CD4-positive, alpha-beta T cell treated with Interleukin-4 for 1 hour (primary cell): Measurements from ENCODE around the gene PTPRR.
"Not testable (repeated sequence)": the region's sequence is repeated elsewhere in the genome, so short reads cannot be mapped to it uniquely, and the experiment has no call there.

Experiments used
- DNase-seq, 2 donors: peaks; one replicate each; pipeline ENCODE4 v3.0.0-alpha.2; 2020 to 2022

The PTPRR gene

DNA sequence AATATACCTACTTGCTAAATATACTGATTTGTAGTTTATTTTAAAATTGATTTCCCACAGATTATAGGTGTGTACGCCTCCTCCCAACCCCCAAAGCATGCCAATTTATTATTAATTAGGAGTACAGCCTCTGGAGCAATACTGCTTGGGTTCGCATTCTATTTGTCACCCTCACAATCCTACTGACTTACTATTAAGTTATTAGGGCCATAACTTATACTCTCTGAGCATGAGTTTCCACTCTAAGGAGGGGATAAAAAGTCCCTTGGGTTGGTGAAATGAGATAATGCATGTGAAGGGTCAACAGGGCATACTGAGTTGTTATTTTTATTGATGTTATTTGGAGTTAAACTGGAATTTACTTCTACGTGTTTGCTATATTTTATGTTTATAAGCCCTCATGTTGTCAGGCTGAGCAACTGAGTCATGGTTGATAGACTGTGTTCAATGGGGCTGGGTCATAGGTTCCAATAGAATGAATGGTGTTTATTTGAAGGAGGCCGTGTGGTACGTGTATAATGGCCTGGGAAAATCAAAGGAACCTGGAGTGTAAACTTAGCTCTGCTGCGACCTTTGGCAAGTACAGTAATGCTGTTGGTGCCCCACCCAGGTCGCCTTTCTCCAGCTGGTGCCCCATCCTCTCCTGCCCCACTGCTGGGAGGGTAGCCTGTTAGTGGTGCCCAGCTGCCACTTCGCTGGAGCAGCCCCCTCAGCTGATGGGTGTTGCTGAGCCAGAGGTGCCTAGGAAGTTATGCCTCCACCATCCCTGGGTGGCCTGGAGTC is 184.0 kb downstream of the PTPRR start:
- DNase-seq, result no peak

DNA sequence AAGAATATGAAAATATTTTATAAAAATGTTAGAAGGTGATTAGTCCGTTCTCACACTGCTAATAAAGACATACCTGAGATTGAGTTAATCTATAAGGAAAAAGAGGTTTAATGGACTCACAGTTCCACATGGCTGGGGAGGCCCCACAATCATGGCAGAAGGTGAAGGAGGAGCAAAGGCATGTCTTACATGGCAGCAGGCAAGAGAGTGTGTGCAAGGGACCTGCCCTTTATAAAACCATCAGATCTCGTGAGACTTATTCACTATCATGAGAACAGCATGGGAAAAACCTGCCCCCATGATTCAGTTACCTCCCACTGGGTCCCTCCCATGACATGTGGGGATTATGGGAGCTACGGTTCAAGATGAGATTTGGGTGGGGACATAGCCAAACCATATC is 185.3 kb downstream of the PTPRR start:
- DNase-seq, result not testable (repeated sequence)

DNA sequence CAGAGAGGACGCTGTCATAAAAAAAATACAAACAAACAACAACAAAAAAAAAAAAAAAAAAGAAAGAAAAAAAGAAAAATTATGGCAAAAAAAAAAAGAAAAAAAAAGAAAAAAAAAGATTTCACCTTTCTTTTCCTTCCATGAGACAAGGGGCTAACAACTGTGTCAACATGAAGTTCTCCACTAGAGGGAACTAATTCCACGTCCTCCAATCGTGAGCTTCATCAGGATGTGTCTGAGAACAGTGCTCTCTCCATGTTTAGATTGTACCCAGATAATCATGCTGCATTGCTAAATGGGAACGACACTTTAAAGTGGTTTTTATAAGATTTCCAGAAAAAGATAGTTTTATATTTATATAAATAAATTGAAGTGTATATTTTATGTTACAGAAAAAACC is 187.2 kb downstream of the PTPRR start:
- DNase-seq, result peak in 1 of 2 donors; percentile 24

DNA sequence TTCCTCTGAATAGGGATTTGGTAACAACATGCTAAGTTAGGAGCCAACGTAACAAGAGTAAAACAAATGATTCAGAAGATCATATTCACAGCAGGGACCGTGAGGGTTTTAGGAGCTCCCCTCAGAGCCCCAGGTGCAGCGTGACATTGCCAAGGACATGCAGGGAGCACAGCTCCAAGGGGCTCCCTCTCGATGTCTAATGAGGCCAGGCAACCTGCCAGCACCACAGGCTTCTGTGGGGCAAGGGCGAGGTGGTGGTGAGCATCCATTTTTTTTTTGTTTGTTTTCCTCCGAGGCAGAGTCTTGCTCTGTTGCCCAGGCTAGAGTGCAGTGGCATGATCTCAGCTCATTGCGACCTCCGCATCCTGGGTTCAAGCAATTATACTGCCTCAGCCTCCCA is 188.3 kb downstream of the PTPRR start:
- no peak for DNase-seq

DNA sequence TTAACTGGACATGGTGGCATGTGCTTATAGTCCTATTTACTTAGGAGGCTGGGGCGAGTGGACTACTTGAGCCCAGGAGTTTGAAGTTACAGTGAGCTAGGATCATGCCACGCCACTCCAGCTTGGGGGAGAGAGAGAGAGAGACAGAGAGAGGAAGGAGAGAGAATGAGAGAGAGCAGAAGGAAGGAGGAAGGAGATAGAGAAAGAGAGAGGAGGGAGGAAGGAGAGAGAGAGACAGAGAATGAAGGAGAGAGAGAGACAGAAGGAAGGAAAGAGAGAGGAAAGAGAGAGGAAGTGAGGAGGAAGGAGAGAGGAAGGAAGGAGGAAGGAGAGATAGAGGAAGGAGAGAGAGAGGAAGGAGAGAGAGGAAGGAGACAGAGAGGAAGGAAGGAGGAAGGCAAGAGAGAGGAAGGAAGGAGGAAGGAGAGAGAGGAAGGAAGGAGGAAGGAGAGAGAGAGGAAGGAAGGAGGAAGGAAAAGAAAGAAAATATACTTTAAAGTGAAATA is 189.8 kb downstream of the PTPRR start:
- no peak for DNase-seq

DNA sequence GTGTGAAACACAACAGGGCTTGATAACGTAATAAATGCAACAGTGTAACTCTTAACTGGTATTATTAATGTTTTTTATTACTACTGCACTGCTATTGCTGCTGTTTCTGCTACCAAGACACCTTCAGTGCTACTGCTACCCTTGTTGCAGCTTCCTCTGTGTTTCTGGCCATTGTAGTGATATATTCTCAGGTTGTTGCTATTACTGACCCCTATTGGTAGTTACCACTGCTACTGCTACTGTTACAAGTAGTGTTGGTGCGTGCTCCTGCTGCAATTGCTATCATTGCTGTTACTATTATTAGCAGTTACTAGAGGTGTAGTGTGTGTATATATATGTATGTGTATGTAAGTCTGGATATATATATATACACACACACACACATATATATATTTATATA is 196.1 kb downstream of the PTPRR start:
- no peak for DNase-seq

DNA sequence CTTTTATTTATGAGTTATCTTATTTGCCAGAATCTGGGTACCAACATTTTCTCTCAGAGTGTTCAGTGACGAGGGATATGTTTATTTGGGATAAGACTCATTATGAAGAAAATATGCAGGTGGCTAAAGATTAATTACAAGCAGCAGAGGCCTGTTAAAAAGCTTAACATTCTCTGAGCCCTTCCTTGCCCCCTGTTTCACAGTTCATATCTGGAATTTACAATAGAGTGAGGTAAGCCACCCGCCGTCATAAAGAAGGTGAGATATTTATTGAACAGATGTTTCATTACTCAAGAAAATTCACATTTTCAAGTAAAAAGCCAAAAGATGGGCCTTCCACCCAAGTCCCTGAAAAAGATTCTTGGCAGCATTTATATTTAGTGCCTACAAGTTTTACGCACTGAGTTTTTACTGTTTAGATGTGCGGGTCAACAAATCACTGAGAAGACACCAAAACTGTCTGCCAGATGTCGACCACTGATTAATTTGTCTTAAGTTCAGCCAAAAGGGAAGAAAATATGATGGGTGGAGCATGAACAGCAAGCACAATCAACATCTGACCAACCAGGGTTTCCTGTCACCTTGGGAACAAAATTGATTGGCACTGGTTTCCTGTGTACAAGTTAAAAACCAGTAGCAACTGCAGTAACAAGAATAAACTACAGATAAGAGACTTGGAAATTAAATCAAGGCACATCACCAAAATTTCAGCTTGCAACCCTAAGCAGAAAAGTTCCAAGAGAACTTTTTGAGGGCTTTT is 197.8 kb downstream of the PTPRR start:
- DNase-seq, result peak in 1 of 2 donors; percentile 32

DNA sequence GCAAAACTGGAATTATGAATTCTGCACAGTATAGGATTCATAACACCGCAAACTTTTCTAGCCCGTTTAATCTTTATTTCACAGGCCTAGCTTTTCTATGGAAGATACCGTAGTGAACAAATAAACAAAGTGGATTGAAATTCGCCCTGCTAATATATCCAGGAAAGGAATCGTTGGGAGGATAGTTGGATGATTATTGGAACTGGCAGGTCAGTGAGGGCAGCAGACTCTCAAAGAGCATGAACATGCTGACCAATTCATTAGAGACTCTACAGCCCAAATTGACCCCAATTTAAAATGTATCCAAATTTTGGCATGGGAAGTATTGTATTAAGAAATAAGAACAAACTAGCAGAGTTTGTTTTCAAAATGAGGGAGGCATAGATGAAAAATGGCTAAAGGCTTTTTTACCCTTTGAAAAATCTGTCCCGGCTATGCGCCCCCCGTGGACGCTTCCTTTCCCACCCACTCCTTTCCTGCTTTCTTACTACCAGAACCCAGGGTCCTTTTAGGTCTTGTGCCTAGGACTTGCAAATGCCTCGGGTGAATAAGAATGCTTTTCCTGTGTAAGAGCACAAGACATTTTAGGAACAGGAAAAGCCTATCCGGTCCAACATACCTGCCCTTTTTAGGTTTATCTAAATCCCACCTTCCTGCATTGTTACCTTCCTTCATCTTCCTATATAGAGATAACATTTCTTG is 198.7 kb downstream of the PTPRR start:
- DNase-seq, result no peak

DNA sequence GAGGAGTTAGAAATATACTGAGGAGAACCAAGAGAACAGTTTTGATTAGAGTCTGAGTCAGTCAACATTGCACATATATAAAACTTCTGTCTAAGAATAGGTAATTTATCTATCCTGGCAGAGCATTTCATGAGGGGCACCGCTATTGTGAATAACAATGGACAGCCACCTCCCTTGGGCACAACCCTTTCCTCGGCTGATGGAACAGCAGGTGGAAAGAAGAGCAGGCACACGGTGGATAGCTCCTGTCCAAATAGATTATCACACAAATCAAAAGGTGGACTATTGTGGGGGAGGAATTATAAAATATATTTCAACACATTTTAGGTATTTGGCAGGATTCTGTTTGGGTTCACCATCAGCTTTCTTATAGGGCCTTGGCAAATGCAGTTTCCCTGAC is 199.3 kb downstream of the PTPRR start:
- DNase-seq, result no peak

DNA sequence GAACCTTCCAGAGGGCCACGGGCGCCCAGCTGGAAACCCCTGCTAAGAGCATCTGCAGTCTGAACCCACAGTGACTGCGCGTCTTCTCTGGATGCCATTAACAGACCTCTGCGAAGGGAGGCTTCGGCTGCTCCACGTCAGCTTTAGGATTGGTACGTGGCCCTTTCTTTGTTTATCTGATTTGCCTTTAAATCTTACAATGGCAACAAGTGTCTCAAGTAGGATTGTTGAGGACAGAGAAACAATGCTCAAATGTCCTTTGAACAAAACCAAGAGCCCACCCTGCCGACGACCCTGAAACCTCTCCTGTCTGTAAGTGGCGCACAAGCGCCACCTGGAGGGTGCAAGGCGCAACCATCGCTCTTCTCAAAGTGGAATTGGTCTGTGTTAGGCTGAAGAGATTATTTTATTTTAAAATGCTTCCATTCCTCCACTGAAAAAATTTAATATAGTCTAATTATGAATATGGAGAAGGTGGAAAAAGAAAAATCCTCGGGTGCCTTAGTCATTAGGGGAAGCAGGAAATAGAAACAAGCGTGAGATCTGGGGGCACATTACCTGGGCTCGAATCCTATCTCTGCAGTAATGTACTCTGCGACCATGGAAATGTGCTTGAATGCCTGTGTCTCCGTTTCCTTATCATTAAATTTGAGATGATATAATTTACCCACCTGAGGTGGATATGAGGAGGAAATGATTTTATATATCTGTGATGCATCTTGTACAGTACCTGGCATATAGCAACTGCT is 200.7 kb downstream of the PTPRR start:
- peak in 1 of 2 donors; percentile 15 for DNase-seq

DNA sequence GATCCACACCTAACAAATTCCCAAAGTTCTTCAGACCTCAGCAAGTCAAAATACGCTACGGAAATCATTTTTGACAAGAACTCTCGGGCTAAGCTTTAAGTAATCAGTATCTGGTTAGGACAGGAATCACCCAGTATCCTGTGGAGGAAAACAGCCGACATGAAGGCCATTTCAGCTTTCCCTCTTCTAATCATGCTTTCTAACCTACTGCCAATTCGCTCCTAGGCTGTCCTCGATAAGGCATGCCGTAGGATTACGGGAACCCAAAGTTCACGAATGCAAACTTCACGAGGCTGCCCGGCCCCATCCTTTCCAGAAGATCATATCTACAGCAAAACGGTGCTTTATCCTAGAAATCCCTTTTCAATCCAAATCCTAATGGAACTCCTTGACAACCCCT is 201.5 kb downstream of the PTPRR start:
- no peak for DNase-seq

DNA sequence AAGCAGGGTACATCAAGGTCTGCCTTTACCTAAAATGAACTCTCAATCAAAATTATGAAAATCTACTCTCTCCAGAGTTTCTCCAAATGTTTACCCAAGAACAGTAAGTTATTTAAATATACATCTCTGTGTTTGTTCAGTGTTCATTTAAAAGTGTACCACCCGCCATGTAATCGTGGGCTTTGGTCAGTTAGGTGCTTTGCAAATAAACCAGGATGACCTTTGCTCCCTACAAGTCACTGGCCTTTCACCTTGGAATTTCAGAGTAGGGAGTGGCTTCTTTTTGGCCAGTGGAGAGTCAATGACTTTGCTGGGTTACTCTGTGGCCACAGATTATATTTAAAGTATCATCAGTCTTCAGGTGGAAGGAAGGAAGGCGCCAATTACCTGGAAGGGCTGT is 208.7 kb downstream of the PTPRR start:
- no peak for DNase-seq

DNA sequence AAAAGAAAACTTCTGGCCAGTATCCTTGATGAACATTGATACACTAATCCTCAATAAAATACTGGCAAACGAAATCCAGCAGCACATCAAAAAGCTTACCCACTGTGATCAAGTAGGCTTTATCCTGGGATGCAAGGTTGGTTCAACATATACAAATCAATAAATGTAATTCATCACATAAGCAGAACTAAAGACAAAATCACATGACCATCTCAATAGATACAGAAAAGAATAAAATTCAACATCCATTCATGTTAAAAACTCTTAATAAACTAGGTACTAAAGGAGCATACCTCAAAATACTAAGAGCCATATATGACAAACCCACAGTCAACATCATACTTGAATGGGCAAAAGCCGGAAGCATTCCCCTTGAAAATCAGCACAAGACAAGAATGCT is 211.5 kb downstream of the PTPRR start:
- DNase-seq, result no peak

DNA sequence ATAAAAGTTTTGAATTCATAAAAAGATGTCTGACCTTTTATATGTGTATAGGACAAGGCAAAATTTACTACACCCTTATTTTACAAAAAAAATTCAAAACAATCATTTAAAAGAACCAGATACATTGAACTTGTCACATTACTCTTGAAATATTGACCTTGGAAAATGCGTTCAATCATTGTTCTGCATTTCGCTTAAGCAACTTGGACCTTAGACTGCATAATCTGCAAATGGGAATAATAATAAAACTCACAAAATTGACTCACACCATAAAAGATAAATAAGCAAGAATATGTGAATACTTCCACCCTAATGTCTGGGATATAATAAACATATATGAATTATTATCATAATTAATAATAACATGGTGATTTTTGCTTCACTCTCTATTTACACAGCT is 213.9 kb downstream of the PTPRR start:
- DNase-seq, result no peak

DNA sequence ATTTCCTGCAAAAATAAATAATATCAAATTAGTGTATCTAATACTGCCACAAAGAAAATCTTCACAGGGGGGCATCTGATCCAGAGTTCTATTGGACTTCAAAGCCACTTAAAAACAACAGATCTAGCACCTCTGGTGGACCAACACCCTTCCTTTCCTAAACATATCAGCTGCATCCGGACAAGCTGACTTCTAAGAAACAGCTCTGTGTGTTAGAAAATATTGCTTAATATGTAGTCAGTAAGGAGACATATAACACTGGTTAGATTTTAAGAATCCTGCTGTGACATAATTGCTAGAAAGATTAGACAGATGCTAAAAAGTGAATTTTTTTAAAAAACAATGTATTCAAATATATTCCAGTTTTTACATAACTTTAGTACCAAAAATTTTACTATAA is 222.2 kb downstream of the PTPRR start:
- no peak for DNase-seq

DNA sequence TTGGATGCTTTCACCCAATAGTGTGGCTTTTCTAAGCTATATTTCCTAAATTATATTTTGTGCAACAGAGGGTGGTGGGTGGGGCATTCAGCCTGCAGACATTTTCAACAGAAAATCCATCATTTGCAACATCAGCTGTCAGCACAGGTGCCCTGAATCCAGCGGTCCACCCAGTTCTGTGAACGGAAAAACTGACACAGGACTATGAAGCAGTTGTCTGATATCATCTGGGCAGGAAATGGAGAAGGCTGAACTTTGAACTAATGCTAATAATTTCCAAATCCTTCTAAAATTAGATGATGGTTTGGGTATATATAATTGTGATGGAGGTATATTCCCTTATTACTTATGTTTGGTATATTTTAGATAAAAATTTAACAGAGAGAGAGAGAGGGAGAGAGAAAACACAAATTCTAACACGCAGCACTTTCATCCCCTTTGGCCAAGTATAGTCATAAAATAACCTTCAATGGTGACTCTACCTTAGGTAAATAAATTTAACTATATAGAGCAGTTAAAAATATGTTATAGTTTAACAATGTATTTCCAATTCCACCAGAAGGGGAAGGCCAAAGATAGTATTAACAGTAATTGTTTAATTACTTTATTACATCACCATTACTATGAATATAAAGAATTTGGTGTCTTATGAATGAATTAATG is 225.0 kb downstream of the PTPRR start:
- no peak for DNase-seq

DNA sequence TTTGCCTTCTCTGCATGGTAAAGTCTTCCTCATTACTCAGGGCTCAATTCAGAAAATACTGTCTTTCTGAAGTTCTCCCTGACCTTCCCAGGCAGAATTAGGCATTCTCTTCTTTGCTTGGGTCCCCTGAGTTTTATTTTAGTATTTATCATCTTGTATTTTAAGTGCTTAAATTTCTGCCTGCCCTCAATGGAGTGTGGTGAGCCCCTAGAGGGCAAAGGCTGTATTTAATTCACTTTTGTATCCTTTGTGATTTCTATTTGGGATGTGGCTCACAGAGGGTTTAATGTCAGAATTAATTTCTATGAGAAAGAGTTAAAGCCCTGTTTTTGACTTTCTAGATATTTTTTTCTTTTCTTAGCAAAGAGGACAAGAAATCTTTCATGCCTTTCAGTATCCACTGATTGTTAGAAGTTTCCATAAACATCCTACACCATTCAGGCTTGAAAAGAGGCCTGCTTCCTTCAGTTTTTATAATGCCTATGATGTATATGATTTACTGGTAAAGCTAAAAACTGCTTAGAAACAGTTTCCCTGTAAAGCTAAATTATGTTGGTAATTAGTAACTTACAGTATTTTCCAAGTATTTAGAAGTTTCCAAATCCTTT is 227.8 kb downstream of the PTPRR start:
- DNase-seq, result no peak

DNA sequence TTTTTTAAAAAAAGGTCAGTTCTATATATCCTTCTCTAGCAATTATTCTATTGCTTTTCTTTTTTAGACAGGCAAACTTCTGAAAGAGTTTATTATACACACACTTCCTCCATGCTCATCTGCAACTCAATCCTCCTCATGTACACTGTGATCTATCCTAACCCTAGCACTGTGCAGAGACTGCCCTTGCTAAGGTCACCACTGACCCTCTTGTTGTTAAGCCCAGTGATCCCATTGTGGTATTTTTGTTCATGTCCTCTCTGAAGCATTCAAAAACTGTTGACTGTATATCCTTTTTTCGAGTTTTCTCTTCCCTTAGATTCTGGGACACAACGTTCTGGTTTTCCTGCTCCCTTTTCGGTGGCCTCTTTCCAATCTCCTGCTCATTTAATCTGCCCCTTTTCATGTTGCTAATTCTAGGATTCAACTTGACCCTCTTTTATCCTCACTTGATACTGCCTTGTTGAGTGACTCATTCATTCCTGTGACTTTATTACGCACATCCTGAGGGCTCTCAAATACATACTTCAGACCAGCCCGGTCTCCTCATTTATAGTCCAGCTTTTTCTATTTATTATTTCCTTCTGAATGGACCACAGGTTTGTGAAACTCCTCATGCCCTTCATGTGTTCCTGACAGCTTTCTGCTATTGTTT is 229.4 kb downstream of the PTPRR start:
- no peak for DNase-seq

DNA sequence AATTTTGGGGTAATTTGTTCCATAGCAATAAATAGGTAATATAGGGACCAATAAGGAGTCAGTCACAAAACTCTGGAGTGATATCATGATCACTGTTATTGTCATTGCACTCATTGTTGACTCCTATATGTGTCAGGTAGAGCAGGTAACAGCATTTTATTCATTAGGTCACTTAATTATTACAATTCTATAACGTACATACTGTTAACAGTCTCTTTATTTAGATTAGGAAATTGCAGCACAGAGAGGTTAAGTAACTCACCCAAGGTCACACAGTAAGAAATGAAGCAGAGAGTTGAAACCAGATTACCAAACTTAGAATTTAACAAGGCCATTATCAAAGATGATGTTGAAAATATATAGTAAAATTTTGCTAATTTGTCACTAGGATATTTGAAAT is 233.6 kb downstream of the PTPRR start:
- DNase-seq, result no peak

DNA sequence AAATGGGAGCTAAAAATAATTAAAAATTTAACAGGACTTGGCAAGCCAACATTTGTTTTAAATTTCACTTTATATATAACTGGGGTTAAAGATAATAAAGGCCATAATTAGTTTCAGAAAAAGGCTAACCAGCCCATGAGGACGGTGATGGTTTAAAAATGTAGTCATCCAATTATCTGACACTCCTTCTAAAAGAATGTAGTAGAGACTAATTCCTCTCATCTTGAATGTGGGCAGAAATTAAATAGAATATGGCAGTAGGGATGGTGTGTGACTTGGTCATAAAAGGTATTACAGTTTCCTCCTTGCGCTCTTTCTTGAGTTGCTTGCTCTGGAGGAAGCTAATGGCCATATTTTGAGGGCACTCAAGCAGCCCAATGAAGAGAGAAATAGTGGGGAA is 234.2 kb downstream of the PTPRR start:
- no peak for DNase-seq

DNA sequence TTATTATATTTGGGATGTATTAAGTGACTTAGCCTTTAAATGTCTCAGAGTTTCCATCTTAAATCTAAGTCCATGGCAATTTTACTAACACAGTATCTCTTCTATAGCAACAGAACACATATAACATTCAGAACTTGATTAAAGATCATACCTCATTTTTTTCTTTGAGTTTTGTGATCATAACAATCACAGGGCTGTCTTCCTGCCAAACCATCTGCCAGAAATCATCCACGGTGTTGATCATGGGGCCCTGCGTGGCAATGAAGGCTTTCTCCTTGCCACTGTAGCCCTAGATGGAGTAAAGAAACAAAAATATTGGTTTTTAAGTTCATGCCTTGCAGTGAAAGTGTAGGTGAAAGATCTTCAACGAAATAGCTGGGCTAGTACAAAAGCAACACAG is 236.6 kb downstream of the PTPRR start:
- DNase-seq, result no peak
